HG03175 (cell line): ENCODE results near the gene GABARAP.

Experiments
- ATAC-seq: cut with Tn5 transposase; IDR thresholded peaks from one replicate; pipeline ENCODE4 v1.9.1; 2021; ENCODE audit warnings: mild to moderate bottlenecking, moderate library complexity; ENCODE audit not compliant: unreplicated experiment

GABARAP gene

GRCh38 chr17:7241783-7242716 lies at the start of gene GABARAP:
TSS of gene GABARAP (minus strand) at chr17:7242449. CDS start at chr17:7242330, 119 bp downstream.
- peak; percentile 31 for ATAC-seq

GRCh38 chr17:7290685-7291084 lies 48.4 kb upstream of the GABARAP start:
- ATAC-seq: no peak

GRCh38 chr17:7290166-7290565 lies 47.9 kb upstream of the GABARAP start:
- ATAC-seq: no peak

GRCh38 chr17:7289256-7290032 lies 47.2 kb upstream of the GABARAP start:
- ATAC-seq: no peak

GRCh38 chr17:7285679-7286078 lies 43.4 kb upstream of the GABARAP start:
- ATAC-seq: no peak

- ATAC-seq: no peak
These were observed 42.7 kb upstream of the GABARAP start for GRCh38 chr17:7284911-7285310.

- no peak for ATAC-seq
These were observed 41.4 kb upstream of the GABARAP start for GRCh38 chr17:7283471-7284216.

- ATAC-seq: no peak
These were observed 40.6 kb upstream of the GABARAP start for GRCh38 chr17:7282752-7283321.

GRCh38 chr17:7281953-7282751 lies 39.9 kb upstream of the GABARAP start:
- ATAC-seq: no peak

- ATAC-seq: peak; percentile 59
These were observed 39.1 kb upstream of the GABARAP start, which contains the start of gene SLC2A4 for GRCh38 chr17:7281074-7281952. TSS of gene SLC2A4 (plus strand) at chr17:7281718. CDS start at chr17:7281935, 217 bp downstream.

- ATAC-seq: peak; percentile 53
These were observed 38.3 kb upstream of the GABARAP start for GRCh38 chr17:7280519-7281073.

GRCh38 chr17:7279448-7279847 lies 37.2 kb upstream of the GABARAP start:
- no peak for ATAC-seq

- no peak for ATAC-seq
These were observed 24.5 kb upstream of the GABARAP start for GRCh38 chr17:7266784-7267183.

- no peak for ATAC-seq
These were observed 21.5 kb upstream of the GABARAP start for GRCh38 chr17:7263801-7264078.

- no peak for ATAC-seq
These were observed 20.9 kb upstream of the GABARAP start for GRCh38 chr17:7262935-7263800.

- no peak for ATAC-seq
These were observed 20.1 kb upstream of the GABARAP start, which contains the start of gene CLDN7 for GRCh38 chr17:7262192-7262934. TSS of gene CLDN7 (minus strand) at chr17:7262478. CDS start at chr17:7262043, 435 bp downstream.
